Hematopoietic multipotent progenitor cell treated with erythropoietin and hydrocortisone succinate and interleukin-3 and kit ligand, for 17 days (in vitro differentiated cells): ENCODE data around the gene GSG1L2.

Source experiments
- DNase-seq: peaks from one replicate; pipeline ENCODE4 v3.0.0-alpha.2; 2015; ENCODE audit warnings: low spot score

The GSG1L2 gene

GRCh38 chr17:9824797-9825338, 3.0 kb upstream of the GSG1L2 start:
- DNase-seq: no peak

GRCh38 chr17:9824094-9824493, 2.2 kb upstream of the GSG1L2 start:
- no peak for DNase-seq

GRCh38 chr17:9820448-9820847, 1.4 kb downstream of the GSG1L2 start:
- DNase-seq: no peak

- no peak for DNase-seq
Observed at GRCh38 chr17:9818760-9819159, 3.1 kb downstream of the GSG1L2 start.

GRCh38 chr17:9817086-9817485, 4.8 kb downstream of the GSG1L2 start:
- DNase-seq: no peak

- DNase-seq: no peak
Observed at GRCh38 chr17:9816472-9816871, 5.4 kb downstream of the GSG1L2 start.

- no peak for DNase-seq
Observed at GRCh38 chr17:9814337-9814945, 7.4 kb downstream of the GSG1L2 start.

- no peak for DNase-seq
Observed at GRCh38 chr17:9813166-9813565, 8.7 kb downstream of the GSG1L2 start.

GRCh38 chr17:9811537-9811936, 10.3 kb downstream of the GSG1L2 start:
- DNase-seq: no peak

GRCh38 chr17:9811086-9811485, 10.8 kb downstream of the GSG1L2 start:
- DNase-seq: no peak

GRCh38 chr17:9810100-9810949, 11.6 kb downstream of the GSG1L2 start:
- DNase-seq: no peak

- no peak for DNase-seq
Observed at GRCh38 chr17:9809409-9809808, 12.5 kb downstream of the GSG1L2 start.

- no peak for DNase-seq
Observed at GRCh38 chr17:9806699-9807098, 15.2 kb downstream of the GSG1L2 start.

- no peak for DNase-seq
Observed at GRCh38 chr17:9805769-9806168, 16.1 kb downstream of the GSG1L2 start.

- DNase-seq: no peak
Observed at GRCh38 chr17:9802697-9803096, 19.2 kb downstream of the GSG1L2 start.

GRCh38 chr17:9802294-9802693, 19.6 kb downstream of the GSG1L2 start:
- DNase-seq: no peak

- no peak for DNase-seq
Observed at GRCh38 chr17:9801505-9801904, 20.4 kb downstream of the GSG1L2 start.

- DNase-seq: no peak
Observed at GRCh38 chr17:9798724-9799123, 23.2 kb downstream of the GSG1L2 start.

- no peak for DNase-seq
Observed at GRCh38 chr17:9798008-9798407, 23.9 kb downstream of the GSG1L2 start.

GRCh38 chr17:9792181-9792840, 29.6 kb downstream of the GSG1L2 start:
- no peak for DNase-seq

- DNase-seq: no peak
Observed at GRCh38 chr17:9790889-9791876, 30.7 kb downstream of the GSG1L2 start, which contains the start of gene DHRS7C. DHRS7C (minus strand) TSS chr17:9791592; CDS start chr17:9791284, 308 bp downstream.
